ENCODE data around the gene LYST.

LYST gene

GRCh38 chr1:235888119-235888643, 21.5 kb upstream of the LYST start:
- DNase-seq (ENCODE audit: low read depth) = no peak

GRCh38 chr1:235887676-235888075, 21.0 kb upstream of the LYST start:
- DNase-seq (ENCODE audit: low read depth) = no peak

- no peak for DNase-seq (ENCODE audit: low read depth)
Observed at GRCh38 chr1:235885655-235886262, 19.1 kb upstream of the LYST start.

GRCh38 chr1:235883261-235883927, 16.7 kb upstream of the LYST start:
- DNase-seq (ENCODE audit: low read depth) = peak; percentile 75

- no peak for DNase-seq (ENCODE audit: low read depth)
Observed at GRCh38 chr1:235882816-235883215, 16.1 kb upstream of the LYST start.

GRCh38 chr1:235881930-235882700, 15.4 kb upstream of the LYST start:
- no peak for DNase-seq (ENCODE audit: low read depth)

- no peak for DNase-seq (ENCODE audit: low read depth)
Observed at GRCh38 chr1:235878082-235878811, 11.5 kb upstream of the LYST start.

- DNase-seq (ENCODE audit: low read depth) = no peak
Observed at GRCh38 chr1:235876402-235876841, 9.7 kb upstream of the LYST start.

- no peak for DNase-seq (ENCODE audit: low read depth)
Observed at GRCh38 chr1:235875036-235875597, 8.4 kb upstream of the LYST start.

GRCh38 chr1:235874261-235874660, 7.6 kb upstream of the LYST start:
- DNase-seq (ENCODE audit: low read depth) = no peak

- DNase-seq (ENCODE audit: low read depth) = no peak
Observed at GRCh38 chr1:235873571-235873970, 6.9 kb upstream of the LYST start.

GRCh38 chr1:235873045-235873444, 6.3 kb upstream of the LYST start:
- no peak for DNase-seq (ENCODE audit: low read depth)

- no peak for DNase-seq (ENCODE audit: low read depth)
Observed at GRCh38 chr1:235872270-235872669, 5.6 kb upstream of the LYST start.

- no peak for DNase-seq (ENCODE audit: low read depth)
Observed at GRCh38 chr1:235867903-235868469, 1.3 kb upstream of the LYST start.

- DNase-seq (ENCODE audit: low read depth) = peak; percentile 78
Observed at GRCh38 chr1:235866913-235867845, 473 bp upstream of the LYST start.

GRCh38 chr1:235865565-235866204, 1.0 kb downstream of the LYST start:
- no peak for DNase-seq (ENCODE audit: low read depth)

- no peak for DNase-seq (ENCODE audit: low read depth)
Observed at GRCh38 chr1:235864931-235865525, 1.7 kb downstream of the LYST start.

- DNase-seq (ENCODE audit: low read depth) = no peak
Observed at GRCh38 chr1:235864469-235864868, 2.2 kb downstream of the LYST start.

GRCh38 chr1:235863699-235864093, 3.0 kb downstream of the LYST start:
- DNase-seq (ENCODE audit: low read depth) = no peak

Data from HS-27A (cell line).